OCI-LY1 (cell line): ENCODE data around the gene SYT1.

Experiments
- H2AFZ ChIP-seq: fragments of 200-600 bp; sonication (generic), shearing (Covaris generic); 2 replicates; pipeline ENCODE4 v1.6.0; 2014; ENCODE audit warnings: antibody characterized with exemption, mild to moderate bottlenecking, low read length
- H3F3A ChIP-seq: fragments of 200-600 bp; sonication (generic), shearing (Covaris generic); 2 replicates; pipeline ENCODE4 v1.6.0; 2014; ENCODE audit warnings: mild to moderate bottlenecking, antibody characterized with exemption, low read length, moderate library complexity; ENCODE audit not compliant: insufficient read depth
- H3K27ac ChIP-seq: fragments of 200-600 bp; sonication (generic); 2 replicates; pipeline ENCODE4 v1.5.1; 2014; ENCODE audit warnings: low read length, mixed run types, mild to moderate bottlenecking, low read depth; ENCODE audit not compliant: poor library complexity, severe bottlenecking
- H3K27me3 ChIP-seq: fragments of 200-600 bp; sonication (generic); 2 replicates; pipeline ENCODE4 v1.6.0; 2014; ENCODE audit warnings: antibody characterized with exemption, mild to moderate bottlenecking, low read length, moderate library complexity; ENCODE audit not compliant: insufficient read depth
- H3K36me3 ChIP-seq: fragments of 200-600 bp; sonication (generic); 2 replicates; pipeline ENCODE4 v1.6.1; 2014; ENCODE audit warnings: mild to moderate bottlenecking, antibody characterized with exemption, low read length, moderate library complexity, mixed read lengths; ENCODE audit not compliant: insufficient read depth
- H3K4me1 ChIP-seq: fragments of 200-600 bp; sonication (generic); 2 replicates; pipeline ENCODE4 v1.5.1; 2014; ENCODE audit warnings: mild to moderate bottlenecking, low read length, moderate library complexity; ENCODE audit not compliant: insufficient read depth, severe bottlenecking
- H3K4me2 ChIP-seq: fragments of 200-600 bp; sonication (generic), shearing (Covaris generic); 2 replicates; pipeline ENCODE4 v1.6.1; 2014; ENCODE audit warnings: low read length
- H3K4me3 ChIP-seq: fragments of 200-600 bp; sonication (generic); 2 replicates; pipeline ENCODE4 v1.5.1; 2014; ENCODE audit warnings: low read length, low read depth, mild to moderate bottlenecking, mixed read lengths; ENCODE audit not compliant: poor library complexity, severe bottlenecking
- H3K79me2 ChIP-seq: fragments of 200-600 bp; shearing (Covaris generic); 2 replicates; pipeline ENCODE4 v1.6.1; 2016; ENCODE audit warnings: mixed run types, low read length, mixed read lengths; ENCODE audit not compliant: insufficient read depth
- H3K9ac ChIP-seq: fragments of 200-600 bp; sonication (generic), shearing (Covaris generic); 2 replicates; pipeline ENCODE4 v1.6.1; 2014; ENCODE audit warnings: mild to moderate bottlenecking, low read length, mixed read lengths
- H3K9me2 ChIP-seq: fragments of 200-600 bp; sonication (generic), shearing (Covaris generic); 2 replicates; pipeline ENCODE4 v1.6.1; 2014; ENCODE audit warnings: low read depth, mild to moderate bottlenecking, low read length, mixed read lengths
- H3K9me3 ChIP-seq: fragments of 200-600 bp; shearing (Covaris generic); 2 replicates; pipeline ENCODE4 v1.6.1; 2014; ENCODE audit warnings: low read length, mixed read lengths
- H4K20me1 ChIP-seq: fragments of 200-600 bp; sonication (generic), shearing (Covaris generic); 2 replicates; pipeline ENCODE4 v1.6.0; 2016; ENCODE audit warnings: mild to moderate bottlenecking, low read length; ENCODE audit not compliant: insufficient read depth
- CTCF ChIP-seq: fragments of 200-600 bp; sonication (generic), shearing (Covaris generic); IDR thresholded peaks from 2 replicates; pipeline ENCODE4 v1.5.1; 2017; ENCODE audit warnings: mild to moderate bottlenecking, antibody characterized with exemption, low read length, moderate library complexity, mixed read lengths
- EZH2 ChIP-seq: fragments of 200-600 bp; sonication (generic), shearing (Covaris generic); IDR thresholded peaks from 2 replicates; pipeline ENCODE4 v1.8.0; 2017; ENCODE audit warnings: borderline replicate concordance, mixed run types, mild to moderate bottlenecking, antibody characterized with exemption, low read length, moderate library complexity, mixed read lengths

The SYT1 gene

GRCh38 chr12:79140711-79141110 is 276.1 kb downstream of the SYT1 start:
- Histone ChIP-seq H3K79me2 (no peaks in the 10 kb centered on the region), H4K20me1 (no peaks in the 10 kb centered on the region), H3K4me2 (no peak overlapping the region), H3K27ac (no peak overlapping the region), H3K27me3 (no peaks in the 10 kb centered on the region), H2AFZ (no peak overlapping the region), H3K4me1 (no peaks in the 10 kb centered on the region), H3K9me3 (no peaks in the 10 kb centered on the region), H3K36me3 (no peaks in the 10 kb centered on the region), H3K9me2 (no peaks in the 10 kb centered on the region), H3K9ac (no peak overlapping the region), H3F3A (no peaks in the 10 kb centered on the region), H3K4me3 (no peak overlapping the region)
- no peak for TF ChIP-seq EZH2
- no peak for TF ChIP-seq CTCF

GRCh38 chr12:79141776-79142175 is 277.2 kb downstream of the SYT1 start:
- H3K36me3 ChIP-seq = no peaks in the 10 kb centered on the region
- H2AFZ ChIP-seq = no peak overlapping the region
- no peaks in the 10 kb centered on the region for H3K9me2 ChIP-seq
- no peak overlapping the region for H3K9ac ChIP-seq
- no peak for TF ChIP-seq CTCF
- H3K9me3 ChIP-seq = no peaks in the 10 kb centered on the region
- no peaks in the 10 kb centered on the region for H3K27me3 ChIP-seq
- no peak overlapping the region for H3K27ac ChIP-seq
- H3K4me3 ChIP-seq = no peak overlapping the region
- H3K4me1 ChIP-seq = no peaks in the 10 kb centered on the region
- no peaks in the 10 kb centered on the region for H3F3A ChIP-seq
- no peaks in the 10 kb centered on the region for H4K20me1 ChIP-seq
- H3K79me2 ChIP-seq = no peaks in the 10 kb centered on the region
- H3K4me2 ChIP-seq = no peak overlapping the region

GRCh38 chr12:79143803-79144202 is 279.2 kb downstream of the SYT1 start:
- Histone ChIP-seq H3K4me3 (no peak overlapping the region), H3K79me2 (no peaks in the 10 kb centered on the region), H3F3A (no peaks in the 10 kb centered on the region), H3K27ac (no peak overlapping the region), H2AFZ (no peak overlapping the region), H3K9me3 (no peaks in the 10 kb centered on the region), H3K9ac (no peak overlapping the region), H3K4me2 (no peak overlapping the region), H3K4me1 (no peaks in the 10 kb centered on the region), H3K27me3 (no peaks in the 10 kb centered on the region), H4K20me1 (no peaks in the 10 kb centered on the region), H3K9me2 (no peaks in the 10 kb centered on the region), H3K36me3 (no peaks in the 10 kb centered on the region)
- TF ChIP-seq EZH2 = no peak
- TF ChIP-seq CTCF = no peak
